Testis (tissue), 3 donors: ENCODE measurements around the gene NRL. TPM values are rescaled to one million over a fixed set of nuclear protein-coding genes. Genes with fewer than 3 reads are reported as not detected.

ENCODE experiments used
- DNase-seq: peaks from one replicate; pipeline ENCODE4 v3.0.0-alpha.2; 2019
- H3K27ac ChIP-seq, 2 donors: fragments of 200-600 bp; sonication (generic); one replicate each; pipeline ENCODE4 v1.5.1; 2019
- H3K27me3 ChIP-seq: fragments of 200-600 bp; sonication (generic); one replicate; pipeline ENCODE4 v1.5.1; 2019
- H3K36me3 ChIP-seq: fragments of 200-600 bp; sonication (generic); one replicate; pipeline ENCODE4 v1.5.1; 2017; ENCODE audit warnings: low read depth; ENCODE audit errors: missing control alignments
- H3K4me1 ChIP-seq: fragments of 200-600 bp; sonication (generic); one replicate; pipeline ENCODE4 v1.5.1; 2019
- H3K4me3 ChIP-seq, 2 donors: fragments of 200-600 bp; sonication (generic); one replicate each; pipeline ENCODE4 v1.5.1; 2017 to 2019
- H3K9me3 ChIP-seq: fragments of 200-600 bp; sonication (generic); one replicate; pipeline ENCODE4 v1.5.1; 2017
- CTCF ChIP-seq, 3 experiments: fragments of 450-650 bp in 2 of 3; fragments of 200-600 bp in 1 of 3; sonication (generic) in 1 of 3; IDR thresholded peaks; one replicate each; pipeline ENCODE4 v1.5.1; 2016 to 2019; ENCODE audit warnings: antibody characterized with exemption in 3 of 3, mild to moderate bottlenecking in 2 of 3, moderate library complexity in 1 of 3
- POLR2A ChIP-seq: fragments of 450-650 bp; IDR thresholded peaks from one replicate; pipeline ENCODE4 v1.6.1; 2017; ENCODE audit warnings: antibody characterized with exemption, mild to moderate bottlenecking, moderate library complexity
- WGBS, 2 donors: methylation state at CpG; one replicate each; pipeline ENCODE4 v1.1.5; 2018; 5-methylcytosine and 5-hydroxymethylcytosine counted together
- intact Hi-C: fragments of 100-400 bp; cut with DNase I; formaldehyde crosslinking; loops from one replicate; pipeline ENCODE4 v1.15.1; 2023; ENCODE audit warnings: low total_unique reads
- polyA plus RNA-seq: library from polyadenylated mRNA; stranded (reverse); fragments of 350-450 nt; fragmentation: Illumina TruSeq; extraction: RNeasy Lipid Tissue Mini Kit (QIAGEN cat#74804); gene quantifications from one replicate; pipeline ENCODE4 v1.2.3, GENCODE V29; 2014; ENCODE audit warnings: low read depth, low replicate concordance; ENCODE audit not compliant: insufficient read depth
- total RNA-seq, 2 donors: library from RNA; depleted of rRNA; stranded (reverse); fragments of >200 nt; gene quantifications; one replicate each; pipeline ENCODE4 v1.2.3, GENCODE V29; 2016

The NRL gene
- total and polyA plus RNA-seq, 3 donors from 2014 or later, result 6.6 to 8.3 (median 8.2) TPM

DNA sequence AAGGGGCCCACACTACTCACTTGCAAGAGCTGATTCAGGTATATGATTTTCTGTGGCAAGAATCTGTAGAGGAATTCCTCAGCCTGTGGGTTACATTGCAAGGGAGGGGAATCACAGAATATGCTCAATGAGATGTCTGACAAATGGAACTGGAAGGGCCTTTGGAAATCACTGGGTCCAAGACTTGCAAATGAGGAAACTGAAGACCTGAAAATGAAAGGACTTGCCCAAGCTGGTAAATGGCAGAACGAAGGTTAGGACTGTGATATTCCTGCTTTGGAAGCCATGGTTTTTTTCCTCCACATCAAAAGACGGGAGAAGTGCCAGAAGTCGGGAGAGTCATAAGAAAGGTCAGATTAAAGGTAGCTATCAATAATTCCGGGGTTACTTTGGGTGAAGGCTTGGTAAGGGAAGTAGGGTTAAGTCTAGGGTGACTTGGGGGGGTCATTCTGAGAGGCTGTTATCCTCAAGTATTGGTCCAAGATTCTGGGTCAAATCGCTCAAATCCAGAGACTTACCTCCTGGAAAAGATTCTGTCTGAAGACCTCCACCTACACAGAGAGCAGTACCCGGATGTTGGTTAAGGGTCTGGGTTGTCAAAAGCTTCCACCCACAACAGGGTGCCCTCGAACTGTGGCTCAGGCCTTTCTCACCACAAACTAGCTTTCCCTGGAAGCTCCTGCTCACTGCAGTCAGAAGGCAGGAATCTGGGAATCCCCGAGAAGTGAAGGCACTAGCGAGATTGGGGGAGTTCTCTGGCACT lies 31.1 kb upstream of the NRL start:
- H3K36me3 ChIP-seq, result no peaks in the 10 kb centered on the region
- H3K27ac ChIP-seq, result peak overlapping the region; percentile 89 to 91
- H3K4me3 ChIP-seq, result peak overlapping the region; percentile 91 to 95
- TF ChIP-seq POLR2A, result no peak
- no peak for TF ChIP-seq CTCF (IDR thresholded peaks at IDR 0.05)
- no peaks in the 10 kb centered on the region for H3K27me3 ChIP-seq
- H3K9me3 ChIP-seq, result no peaks in the 10 kb centered on the region
- H3K4me1 ChIP-seq, result peaks cover 20% of the 10 kb centered on the region
- DNase-seq, result no peak
- 10% methylated on average over 7 to 9 of the region's 9 CpGs for WGBS, 2 donors
- intact Hi-C loops, result no loop called here

- H3K27ac ChIP-seq, result no peak overlapping the region
- WGBS, 2 donors, result 93 to 94% methylated on average over 2 of the region's 2 CpGs
- no peaks in the 10 kb centered on the region for H3K36me3 ChIP-seq
- H3K9me3 ChIP-seq, result no peaks in the 10 kb centered on the region
- no peaks in the 10 kb centered on the region for H3K27me3 ChIP-seq
- H3K4me3 ChIP-seq, result no peak overlapping the region
- no peak for DNase-seq
- no peak for TF ChIP-seq CTCF (IDR thresholded peaks at IDR 0.05)
- H3K4me1 ChIP-seq, result peaks cover 21% of the 10 kb centered on the region
- intact Hi-C loops, result no loop called here
Observed at GRCh38 chr14:24145219-24145618, 30.5 kb upstream of the NRL start.

DNA sequence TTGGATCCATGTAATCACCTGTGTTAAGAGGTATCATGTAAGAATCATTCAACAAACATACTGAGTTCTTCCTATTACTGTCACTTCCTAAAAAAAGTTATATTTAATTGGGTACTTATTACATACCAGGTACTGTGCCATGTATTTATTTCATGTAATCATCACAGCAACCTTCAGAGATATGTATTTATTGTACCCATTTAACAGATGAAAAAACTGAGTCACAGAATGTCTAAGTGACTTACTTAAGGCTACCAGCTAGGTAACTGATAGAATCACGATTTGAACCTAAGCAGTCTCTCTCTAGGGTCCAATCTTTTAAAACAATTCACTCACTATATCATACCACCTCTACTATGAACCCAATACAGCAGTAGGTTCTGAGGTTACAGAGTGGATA lies 29.7 kb upstream of the NRL start:
- DNase-seq, result no peak
- no peaks in the 10 kb centered on the region for H3K9me3 ChIP-seq
- H3K36me3 ChIP-seq, result no peaks in the 10 kb centered on the region
- intact Hi-C loops, result no loop called here
- H3K27ac ChIP-seq, result no peak overlapping the region
- WGBS, 2 donors, result 90 to 91% methylated on average over 1 of the region's 1 CpG
- H3K27me3 ChIP-seq, result no peaks in the 10 kb centered on the region
- H3K4me3 ChIP-seq, result no peak overlapping the region
- peaks cover 27% of the 10 kb centered on the region for H3K4me1 ChIP-seq
- no peak for TF ChIP-seq CTCF (IDR thresholded peaks at IDR 0.05)
- TF ChIP-seq POLR2A, result no peak

DNA sequence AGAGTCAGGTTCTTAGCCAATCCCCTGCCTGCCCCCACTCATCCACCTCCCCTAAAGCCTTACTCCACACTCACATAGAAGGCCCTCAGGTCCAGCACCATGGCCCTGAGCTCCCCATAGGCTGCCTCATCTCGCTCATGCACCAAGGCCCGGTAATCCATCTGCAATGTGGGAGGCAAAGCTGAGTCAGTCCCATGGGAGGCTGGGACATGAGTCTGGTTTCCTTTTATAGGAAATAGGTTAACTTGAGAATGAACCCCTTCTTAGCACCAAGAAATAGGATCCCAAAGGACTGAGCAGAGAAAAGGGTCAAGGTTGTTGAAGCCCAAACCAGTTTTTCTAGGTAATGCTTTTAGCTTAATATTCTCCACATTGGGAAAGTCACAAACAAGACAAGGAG lies 28.8 kb upstream of the NRL start:
- TF ChIP-seq CTCF (IDR thresholded peaks at IDR 0.05), result no peak
- TF ChIP-seq POLR2A, result no peak
- Histone ChIP-seq H3K27ac (no peak overlapping the region), H3K27me3 (no peaks in the 10 kb centered on the region), H3K36me3 (no peaks in the 10 kb centered on the region), H3K4me3 (no peak overlapping the region), H3K4me1 (peaks cover 24% of the 10 kb centered on the region), H3K9me3 (no peaks in the 10 kb centered on the region)
- intact Hi-C loops, result no loop called here
- DNase-seq, result no peak
- 76 to 85% methylated on average over 2 of the region's 2 CpGs for WGBS, 2 donors
